Activated CD4-positive, alpha-beta T cell treated with anti-CD3 and anti-CD28 coated beads, Interleukin-2, amount 50 U/mL, for 24 hours (primary cell): Measurements from ENCODE around the gene DGKH.
"Not testable (repeated sequence)": the region's sequence is repeated elsewhere in the genome, so short reads cannot be mapped to it uniquely, and the experiment has no call there.

Experiments used
- DNase-seq, 2 donors: peaks; one replicate each; pipeline ENCODE4 v3.0.0-alpha.2; 2020; ENCODE audit warnings: low read depth in 1 of 2, low spot score in 1 of 2

DGKH gene

GRCh38 chr13:42110410-42111155 is 62.1 kb downstream of the DGKH start:
- peak in 1 of 2 donors; percentile 54 for DNase-seq

- DNase-seq: no peak
These were observed 64.4 kb downstream of the DGKH start for GRCh38 chr13:42112864-42113263.

- DNase-seq: no peak
These were observed 65.0 kb downstream of the DGKH start for GRCh38 chr13:42113478-42113877.

- no peak for DNase-seq
These were observed 65.8 kb downstream of the DGKH start for GRCh38 chr13:42114278-42114677.

- no peak for DNase-seq
These were observed 66.5 kb downstream of the DGKH start for GRCh38 chr13:42114912-42115311.

- no peak for DNase-seq
These were observed 67.8 kb downstream of the DGKH start for GRCh38 chr13:42116225-42116624.

GRCh38 chr13:42119041-42119440 is 70.6 kb downstream of the DGKH start:
- no peak for DNase-seq

- DNase-seq: no peak
These were observed 71.4 kb downstream of the DGKH start for GRCh38 chr13:42119875-42120274.

GRCh38 chr13:42123600-42123999 is 75.2 kb downstream of the DGKH start:
- DNase-seq: no peak

- DNase-seq: no peak
These were observed 76.6 kb downstream of the DGKH start for GRCh38 chr13:42125046-42125445.

GRCh38 chr13:42127047-42127446 is 78.6 kb downstream of the DGKH start:
- DNase-seq: no peak

- no peak for DNase-seq
These were observed 80.6 kb downstream of the DGKH start for GRCh38 chr13:42129033-42129432.

- DNase-seq: no peak
These were observed 88.1 kb downstream of the DGKH start for GRCh38 chr13:42136518-42136917.

GRCh38 chr13:42137856-42138537 is 89.5 kb downstream of the DGKH start:
- DNase-seq: no peak

- DNase-seq: no peak
These were observed 92.0 kb downstream of the DGKH start for GRCh38 chr13:42140494-42140893.

- not testable (repeated sequence) for DNase-seq
These were observed 92.6 kb downstream of the DGKH start for GRCh38 chr13:42141052-42141451.

- no peak for DNase-seq
These were observed 97.9 kb downstream of the DGKH start for GRCh38 chr13:42146359-42146758.

- no peak for DNase-seq
These were observed 100.1 kb downstream of the DGKH start for GRCh38 chr13:42148538-42148937.

- DNase-seq: no peak
These were observed 100.7 kb downstream of the DGKH start for GRCh38 chr13:42149136-42149535.

GRCh38 chr13:42151781-42152180 is 103.3 kb downstream of the DGKH start:
- no peak for DNase-seq

- no peak for DNase-seq
These were observed 104.0 kb downstream of the DGKH start for GRCh38 chr13:42152495-42152894.

GRCh38 chr13:42153199-42154113 is 105.0 kb downstream of the DGKH start:
- DNase-seq: no peak
